ENCODE data around the gene STAP2. TPM values are rescaled to one million over a fixed set of nuclear protein-coding genes. Genes with fewer than 3 reads are reported as not detected.
A peak's percentile ranks its signal among the peaks of the same experiment; 100 is the strongest.

STAP2 gene
- total RNA-seq, 4 donors from 2014 or later = 67.0 to 93.1 (median 87.2) TPM

- H3K9me3 ChIP-seq = no peaks in the 10 kb centered on the region
- H3K27ac ChIP-seq = peak overlapping the region; percentile 93
- peak overlapping the region; percentile 27 for H3K4me3 ChIP-seq
- H3K27me3 ChIP-seq = no peaks in the 10 kb centered on the region
- WGBS = 36% methylated on average over 10 of the region's 16 CpGs
- H3K36me3 ChIP-seq = no peaks in the 10 kb centered on the region
- no peak for TF ChIP-seq POLR2AphosphoS5 (IDR thresholded peaks at IDR 0.05)
- TF ChIP-seq CTCF (IDR thresholded peaks at IDR 0.05) = peak; percentile 16 to 32
- no peak for TF ChIP-seq EP300 (IDR thresholded peaks at IDR 0.05)
- peak in 1 of 2 donors; percentile 12 for TF ChIP-seq POLR2A (IDR thresholded peaks at IDR 0.05)
- peaks cover 100% of the 10 kb centered on the region for H3K4me1 ChIP-seq
- peak in 1 of 2 donors; percentile 81 for DNase-seq (ENCODE audit: low spot score in 2 of 2)
Observed at GRCh38 chr19:4375164-4376027, 36.8 kb upstream of the STAP2 start.

GRCh38 chr19:4374498-4375163 lies 36.0 kb upstream of the STAP2 start:
- DNase-seq (ENCODE audit: low spot score in 2 of 2) = peak; percentile 92 to 93
- H3K9me3 ChIP-seq = no peaks in the 10 kb centered on the region
- H3K4me3 ChIP-seq = peak overlapping the region; percentile 27
- peak overlapping the region; percentile 93 for H3K27ac ChIP-seq
- peak; percentile 42 to 93 (median 87) for TF ChIP-seq POLR2AphosphoS5 (IDR thresholded peaks at IDR 0.05)
- peak; percentile 20 for TF ChIP-seq CTCF (IDR thresholded peaks at IDR 0.05)
- TF ChIP-seq POLR2A (IDR thresholded peaks at IDR 0.05) = no peak
- TF ChIP-seq EP300 (IDR thresholded peaks at IDR 0.05) = no peak
- no peaks in the 10 kb centered on the region for H3K27me3 ChIP-seq
- peaks cover 100% of the 10 kb centered on the region for H3K4me1 ChIP-seq
- 27% methylated on average over 7 of the region's 27 CpGs for WGBS
- no peaks in the 10 kb centered on the region for H3K36me3 ChIP-seq

GRCh38 chr19:4373601-4374497 lies 35.2 kb upstream of the STAP2 start:
- peak; percentile 80 to 89 for DNase-seq (ENCODE audit: low spot score in 2 of 2)
- WGBS = 61% methylated on average over 14 of the region's 25 CpGs
- peak overlapping the region; percentile 93 for H3K27ac ChIP-seq
- no peaks in the 10 kb centered on the region for H3K36me3 ChIP-seq
- no peaks in the 10 kb centered on the region for H3K9me3 ChIP-seq
- peaks cover 100% of the 10 kb centered on the region for H3K4me1 ChIP-seq
- H3K27me3 ChIP-seq = no peaks in the 10 kb centered on the region
- TF ChIP-seq POLR2AphosphoS5 (IDR thresholded peaks at IDR 0.05) (peak in 1 of 3 donors; percentile 25), CTCF (IDR thresholded peaks at IDR 0.05) (no peak)
- no peak overlapping the region for H3K4me3 ChIP-seq

- Histone ChIP-seq H3K27me3 (no peaks in the 10 kb centered on the region), H3K27ac (peak overlapping the region; percentile 93), H3K9me3 (no peaks in the 10 kb centered on the region), H3K36me3 (no peaks in the 10 kb centered on the region), H3K4me1 (peaks cover 100% of the 10 kb centered on the region), H3K4me3 (no peak overlapping the region)
- TF ChIP-seq POLR2A (IDR thresholded peaks at IDR 0.05) (no peak), CTCF (IDR thresholded peaks at IDR 0.05) (no peak), EP300 (IDR thresholded peaks at IDR 0.05) (no peak), POLR2AphosphoS5 (IDR thresholded peaks at IDR 0.05) (no peak)
- peak in 1 of 2 donors; percentile 60 for DNase-seq (ENCODE audit: low spot score in 2 of 2)
- WGBS = 40% methylated on average over 1 of the region's 8 CpGs
Observed at GRCh38 chr19:4373013-4373367, 34.4 kb upstream of the STAP2 start.

All from suprapubic skin (tissue), 4 donors.